Activated naive CD4-positive, alpha-beta T cell treated with anti-CD3 and anti-CD28 coated beads for 36 hours (primary cell): ENCODE measurements around the gene HSD17B8. TPM values are rescaled to one million over a fixed set of nuclear protein-coding genes. Genes with fewer than 3 reads are reported as not detected.

Source experiments
- CTCF ChIA-PET: fragments of 350-600 bp; sonication (Branson Sonifier 250); formaldehyde crosslinking; loops from one replicate; lab custom pipeline; 2021; ENCODE audit warnings: antibody characterized with exemption; lab: Charles Lee
- DNase-seq: peaks from one replicate; pipeline ENCODE4 v3.0.0-alpha.2; 2020
- H3K27ac Mint-ChIP-seq: one replicate; pipeline ENCODE4 v1.8.0; 2021; ENCODE audit warnings: mild to moderate bottlenecking, mixed read lengths
- H3K27me3 Mint-ChIP-seq: one replicate; pipeline ENCODE4 v1.8.0; 2021; ENCODE audit warnings: low read depth, mixed read lengths
- H3K36me3 Mint-ChIP-seq: one replicate; pipeline ENCODE4 v1.8.0; 2021; ENCODE audit warnings: low read depth, mixed read lengths
- H3K4me1 Mint-ChIP-seq: one replicate; pipeline ENCODE4 v1.8.0; 2021; ENCODE audit warnings: low read depth, mixed read lengths
- H3K4me3 Mint-ChIP-seq: one replicate; pipeline ENCODE4 v1.8.0; 2021; ENCODE audit warnings: mild to moderate bottlenecking, moderate library complexity, mixed read lengths
- H3K9me3 Mint-ChIP-seq: one replicate; pipeline ENCODE4 v1.8.0; 2021; ENCODE audit warnings: mixed read lengths
- intact Hi-C: fragments of 100-400 bp; cut with micrococcal nuclease; formaldehyde crosslinking; loops from one replicate; pipeline ENCODE4 v1.15.1; 2023
- total RNA-seq, 2 experiments: library from RNA; stranded (reverse); gene quantifications; one replicate each; pipeline ENCODE4 v1.2.3, GENCODE V29; 2021

The HSD17B8 gene
- total RNA-seq, 2 experiments from 2014 or later = 31.3 to 33.5 TPM

DNA sequence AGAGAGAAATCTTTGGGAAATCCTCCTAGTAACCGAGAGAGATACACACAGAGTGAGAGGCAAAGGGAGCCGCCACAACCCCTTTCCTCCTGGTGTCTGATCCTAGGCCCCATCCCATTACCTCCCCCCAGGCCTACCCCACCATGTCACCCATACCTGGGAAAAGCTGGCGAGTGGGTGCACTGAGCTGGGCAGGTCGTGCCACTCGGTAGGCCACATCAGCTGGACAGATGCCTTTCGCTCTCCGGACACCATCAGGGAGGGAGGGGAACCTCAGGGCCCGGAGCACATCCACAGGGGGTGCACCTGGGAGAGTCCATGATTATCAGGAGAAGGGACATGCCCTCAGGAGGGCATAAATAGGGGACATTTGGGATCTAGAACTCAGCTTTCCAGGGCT, 15.3 kb upstream of the HSD17B8 start:
- H3K27ac Mint-ChIP-seq = no peak overlapping the region
- DNase-seq = no peak
- peaks cover 20% of the 10 kb centered on the region for H3K4me1 Mint-ChIP-seq
- H3K4me3 Mint-ChIP-seq = no peak overlapping the region
- intact Hi-C loops = no loop called here
- peaks cover 4% of the 10 kb centered on the region for H3K36me3 Mint-ChIP-seq
- H3K27me3 Mint-ChIP-seq = peaks cover 9% of the 10 kb centered on the region
- CTCF ChIA-PET = interaction anchor here (0.8 to 1.5 kb wide), 2 partner anchors 9 to 61 kb away, joined by 3 to 4 read pairs; no protein-coding TSS in a partner anchor
- H3K9me3 Mint-ChIP-seq = no peaks in the 10 kb centered on the region

DNA sequence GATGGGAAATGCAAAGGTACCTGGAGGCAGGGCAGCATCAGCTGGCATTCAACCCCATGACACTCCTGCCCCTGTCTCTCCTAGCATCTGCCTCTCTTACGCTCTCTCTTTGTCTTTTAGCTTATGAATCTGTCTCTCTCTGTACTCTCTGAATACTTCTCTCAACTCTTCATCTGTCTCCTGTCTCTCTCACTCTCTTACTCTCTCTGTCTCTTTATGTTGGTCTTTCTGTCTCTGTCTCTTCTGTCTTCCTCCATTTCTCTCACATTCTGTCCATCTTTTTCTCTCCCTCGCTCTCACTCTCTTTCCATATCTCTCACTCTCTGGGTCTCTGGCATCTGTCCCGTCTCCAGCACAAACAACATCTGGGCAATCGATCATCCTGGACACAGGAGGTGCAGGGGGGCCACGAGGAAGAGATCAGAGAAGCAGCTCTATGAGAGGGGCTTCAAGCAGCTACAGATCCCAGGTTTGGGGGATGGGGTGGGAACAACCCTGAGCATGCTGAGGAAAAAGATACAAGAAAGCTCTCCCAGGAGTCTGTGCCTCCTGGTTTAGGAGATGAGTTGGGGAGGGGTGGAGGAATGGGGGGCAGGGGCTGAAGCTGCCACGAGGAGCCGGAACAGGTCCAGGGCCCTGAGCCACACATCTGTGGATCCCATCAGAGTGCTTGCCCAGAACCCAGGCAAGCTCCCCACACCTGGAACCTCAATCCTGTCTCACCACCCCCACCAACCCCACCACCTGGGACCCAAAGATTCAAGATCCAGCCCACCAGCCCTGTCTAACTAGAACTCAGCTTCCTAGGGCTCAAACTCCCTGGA, 14.6 kb upstream of the HSD17B8 start:
- H3K4me3 Mint-ChIP-seq = no peak overlapping the region
- peaks cover 9% of the 10 kb centered on the region for H3K27me3 Mint-ChIP-seq
- peaks cover 5% of the 10 kb centered on the region for H3K36me3 Mint-ChIP-seq
- no peak for DNase-seq
- H3K4me1 Mint-ChIP-seq = peaks cover 16% of the 10 kb centered on the region
- H3K9me3 Mint-ChIP-seq = no peaks in the 10 kb centered on the region
- CTCF ChIA-PET = interaction anchor here (0.7 to 1.5 kb wide), 4 partner anchors 8 to 60 kb away, joined by 3 to 4 read pairs (median 4); no protein-coding TSS in a partner anchor
- intact Hi-C loops = loop anchor here (10.0 kb wide), 1 partner anchor 1055 kb away; the partner anchor contains the start of gene SMIM29
- H3K27ac Mint-ChIP-seq = no peak overlapping the region

DNA sequence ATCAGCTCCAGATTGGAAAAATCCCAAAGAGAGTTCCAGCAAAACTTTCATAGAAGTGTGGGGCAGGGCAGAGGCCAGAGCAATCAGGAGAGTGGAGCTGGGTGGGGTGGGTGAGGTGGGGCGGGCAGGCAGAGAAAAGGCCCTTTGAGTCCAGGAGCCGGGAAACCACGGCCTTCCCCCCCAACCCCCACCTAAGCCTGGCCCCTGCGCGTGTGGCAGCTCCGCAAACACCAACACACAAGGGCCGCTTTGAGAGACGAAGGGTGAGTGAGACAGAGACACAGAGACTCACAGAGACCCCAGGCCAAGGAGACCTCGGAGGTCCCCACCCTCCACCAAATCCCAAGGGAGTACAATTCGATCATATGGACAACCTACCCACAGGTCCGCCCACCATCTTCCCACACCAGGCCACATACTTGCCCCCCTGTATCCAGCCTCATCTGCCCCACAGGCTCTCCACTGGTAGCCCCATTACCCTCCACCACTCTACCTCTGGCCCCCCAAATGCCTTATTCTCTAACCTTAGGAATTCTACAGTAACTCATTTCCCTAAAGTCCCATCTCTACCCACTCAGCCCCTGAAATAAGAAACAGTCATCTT, 13.8 kb upstream of the HSD17B8 start:
- Mint-ChIP-seq H3K4me3 (no peak overlapping the region), H3K27me3 (peaks cover 9% of the 10 kb centered on the region), H3K4me1 (peaks cover 16% of the 10 kb centered on the region), H3K27ac (no peak overlapping the region), H3K36me3 (peaks cover 12% of the 10 kb centered on the region), H3K9me3 (no peaks in the 10 kb centered on the region)
- intact Hi-C loops = loop anchor here (10.0 kb wide), 1 partner anchor 1054 kb away; the partner anchor contains the start of gene SMIM29
- DNase-seq = no peak
- CTCF ChIA-PET = interaction anchor here (0.7 to 1.0 kb wide), 2 partner anchors 37 to 43 kb away, joined by 3 to 4 read pairs; no protein-coding TSS in a partner anchor

DNA sequence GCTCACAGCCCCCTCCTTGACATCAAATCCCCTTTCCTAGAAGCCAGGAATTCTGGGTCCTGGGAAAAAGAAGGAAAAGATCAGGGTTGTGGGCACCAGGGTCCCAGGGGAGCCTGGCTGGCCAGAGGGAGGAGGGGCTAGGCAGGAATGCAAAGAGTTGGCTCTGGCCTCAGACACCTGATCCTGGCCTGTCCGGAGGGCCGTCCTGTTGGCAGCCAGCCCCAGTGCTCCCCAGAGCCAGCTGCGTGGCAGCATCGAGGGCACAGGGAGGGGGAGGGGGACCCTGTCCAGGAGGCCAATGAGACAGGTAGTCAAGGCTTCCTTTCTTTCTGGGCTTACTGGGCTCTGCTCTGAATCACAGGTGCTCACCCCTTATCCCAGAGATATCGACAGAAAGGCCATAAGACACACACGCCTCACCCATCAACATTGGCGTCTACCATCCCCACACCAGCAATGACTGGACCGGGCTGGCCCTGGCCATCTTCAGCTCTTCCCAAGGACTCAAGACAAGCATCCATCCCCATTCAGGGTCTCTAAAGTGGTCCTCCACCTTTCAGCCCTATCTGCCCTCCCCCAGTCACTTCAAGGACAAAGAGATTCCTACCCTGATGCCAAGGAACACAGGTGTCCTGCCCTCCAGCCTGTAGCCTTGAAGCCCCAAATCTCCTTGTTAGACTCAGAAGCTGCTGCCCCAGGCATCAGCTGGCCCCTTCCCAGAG, 12.9 kb upstream of the HSD17B8 start:
- Mint-ChIP-seq H3K9me3 (no peaks in the 10 kb centered on the region), H3K4me3 (no peak overlapping the region), H3K27ac (no peak overlapping the region), H3K36me3 (peaks cover 19% of the 10 kb centered on the region), H3K27me3 (peaks cover 9% of the 10 kb centered on the region), H3K4me1 (peaks cover 16% of the 10 kb centered on the region)
- DNase-seq = no peak
- intact Hi-C loops = loop anchor here (10.0 kb wide), 1 partner anchor 1053 kb away; the partner anchor contains the start of gene SMIM29
- CTCF ChIA-PET = no interaction called here

DNA sequence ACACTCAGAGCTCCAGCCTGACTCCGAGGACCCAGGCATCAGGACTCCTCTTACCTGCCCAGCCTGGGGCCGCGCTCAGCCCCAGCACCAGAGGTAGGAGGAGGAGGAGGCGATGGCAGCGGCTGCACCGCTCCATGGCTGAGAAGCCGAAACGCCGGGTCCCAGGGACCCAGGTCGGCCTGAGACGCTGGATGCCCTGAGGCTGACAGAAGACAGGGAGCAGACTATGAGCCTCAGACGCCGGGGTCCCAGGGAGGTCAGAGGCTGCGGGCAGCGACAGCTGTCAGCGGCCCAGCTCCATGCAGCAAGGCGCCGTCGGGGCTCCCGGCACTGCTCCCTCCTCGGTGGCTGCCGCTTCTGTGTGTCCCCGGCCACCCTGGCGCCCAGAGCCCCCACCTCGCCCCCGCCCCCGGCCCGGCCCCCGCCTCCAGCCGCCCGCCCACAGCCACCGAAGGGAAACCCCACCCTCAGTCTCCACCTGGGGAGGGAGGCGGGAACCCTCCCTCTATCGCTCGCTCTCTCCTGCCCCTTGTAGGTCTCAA, 12.3 kb upstream of the HSD17B8 start, which contains the start of gene COL11A2:
Gene COL11A2 (minus strand): TSS at position 363 of the 542 bp plus-strand sequence. CDS start 227 bp downstream, at position 136.
- Mint-ChIP-seq H3K27me3 (peaks cover 9% of the 10 kb centered on the region), H3K4me1 (peaks cover 17% of the 10 kb centered on the region), H3K9me3 (no peaks in the 10 kb centered on the region), H3K4me3 (peak within 1 kb of the TSS; percentile 61), H3K27ac (no peak within 1 kb of the TSS), H3K36me3 (peaks cover 20% of the 10 kb centered on the region)
- CTCF ChIA-PET = no interaction called here
- intact Hi-C loops = loop anchor here (10.0 kb wide), 1 partner anchor 1053 kb away; the partner anchor contains the start of gene SMIM29
- DNase-seq = no peak

DNA sequence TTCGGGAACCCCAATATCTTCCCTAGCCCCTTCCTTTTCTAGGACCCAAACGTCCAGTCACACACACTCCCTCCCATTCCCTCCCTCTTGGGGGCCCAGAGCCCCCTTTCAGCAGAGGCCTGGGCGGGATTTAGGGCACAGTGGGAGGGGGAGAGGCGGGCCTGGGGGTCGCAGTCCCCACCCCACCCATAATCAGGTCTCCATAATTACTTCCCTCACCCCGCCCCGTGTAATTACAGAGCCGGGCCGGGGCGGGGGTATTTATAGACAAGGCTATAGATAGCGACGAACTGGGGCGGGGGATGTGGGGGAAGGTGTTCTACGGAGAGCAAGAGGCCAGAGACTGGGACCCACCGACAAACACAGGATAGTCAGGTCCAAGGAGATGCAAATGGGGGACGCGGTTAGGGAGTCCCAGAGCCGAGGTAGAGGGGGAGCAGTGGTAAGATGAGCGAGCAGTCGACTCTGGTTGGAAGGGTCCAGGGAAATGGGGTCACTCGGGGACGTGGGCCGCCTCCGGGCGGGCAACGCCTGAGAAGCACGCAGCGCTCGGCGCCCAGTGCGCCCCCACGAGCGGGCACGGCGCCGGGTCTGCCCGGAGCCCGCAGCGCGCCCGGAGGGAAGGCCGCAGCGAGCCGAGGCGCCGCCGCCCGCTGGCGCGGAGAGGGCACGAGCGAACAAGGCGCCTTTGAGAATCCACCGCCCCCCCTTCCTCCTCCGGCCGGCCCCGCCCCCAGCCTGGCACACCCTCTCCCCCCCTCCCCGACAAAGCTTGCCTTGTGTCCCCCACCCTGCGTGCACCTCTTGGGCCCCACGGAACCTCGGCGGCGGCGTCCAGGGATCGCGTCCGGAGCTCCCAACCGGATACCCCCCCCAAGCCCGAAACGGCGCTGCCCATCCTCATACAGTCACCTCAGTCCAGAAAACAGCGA, 11.5 kb upstream of the HSD17B8 start:
- H3K9me3 Mint-ChIP-seq = no peaks in the 10 kb centered on the region
- intact Hi-C loops = loop anchor here (10.0 kb wide), 1 partner anchor 1052 kb away; the partner anchor contains the start of gene SMIM29
- peak; percentile 41 for DNase-seq
- CTCF ChIA-PET = interaction anchor here (0.8 to 0.9 kb wide), 2 partner anchors 53 to 74 kb away, joined by 3 to 4 read pairs; no protein-coding TSS in a partner anchor
- peak overlapping the region; percentile 61 for H3K4me3 Mint-ChIP-seq
- H3K27me3 Mint-ChIP-seq = peaks cover 9% of the 10 kb centered on the region
- no peak overlapping the region for H3K27ac Mint-ChIP-seq
- H3K36me3 Mint-ChIP-seq = peaks cover 20% of the 10 kb centered on the region
- peaks cover 25% of the 10 kb centered on the region for H3K4me1 Mint-ChIP-seq

DNA sequence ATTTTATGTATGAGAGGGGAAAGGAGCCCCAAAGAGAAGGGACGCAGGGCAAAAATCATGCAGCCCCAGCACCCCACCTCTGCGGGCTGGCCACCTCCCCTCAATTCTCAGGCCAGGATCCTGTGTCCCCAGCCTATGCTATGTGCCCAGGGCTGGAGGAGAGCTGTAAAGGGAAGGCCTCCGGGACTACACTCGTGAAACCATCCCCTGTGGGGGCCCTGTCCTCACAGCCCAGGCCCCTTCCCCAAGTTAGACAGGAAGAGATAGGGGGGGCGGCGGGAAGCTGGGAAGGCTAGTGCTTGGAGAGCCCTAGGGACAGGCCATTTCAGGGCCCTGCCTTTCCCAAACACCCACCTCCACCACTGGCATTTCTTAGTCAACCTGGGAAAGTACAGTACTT, 10.8 kb upstream of the HSD17B8 start:
- Mint-ChIP-seq H3K27me3 (peaks cover 9% of the 10 kb centered on the region), H3K4me1 (peaks cover 32% of the 10 kb centered on the region), H3K4me3 (peak overlapping the region; percentile 12), H3K36me3 (peaks cover 20% of the 10 kb centered on the region), H3K9me3 (no peaks in the 10 kb centered on the region), H3K27ac (no peak overlapping the region)
- CTCF ChIA-PET = interaction anchor here (0.8 to 0.9 kb wide), 2 partner anchors 53 to 75 kb away, joined by 3 to 4 read pairs; no protein-coding TSS in a partner anchor
- intact Hi-C loops = loop anchor here (10.0 kb wide), 1 partner anchor 1051 kb away; the partner anchor contains the start of gene SMIM29
- DNase-seq = no peak

DNA sequence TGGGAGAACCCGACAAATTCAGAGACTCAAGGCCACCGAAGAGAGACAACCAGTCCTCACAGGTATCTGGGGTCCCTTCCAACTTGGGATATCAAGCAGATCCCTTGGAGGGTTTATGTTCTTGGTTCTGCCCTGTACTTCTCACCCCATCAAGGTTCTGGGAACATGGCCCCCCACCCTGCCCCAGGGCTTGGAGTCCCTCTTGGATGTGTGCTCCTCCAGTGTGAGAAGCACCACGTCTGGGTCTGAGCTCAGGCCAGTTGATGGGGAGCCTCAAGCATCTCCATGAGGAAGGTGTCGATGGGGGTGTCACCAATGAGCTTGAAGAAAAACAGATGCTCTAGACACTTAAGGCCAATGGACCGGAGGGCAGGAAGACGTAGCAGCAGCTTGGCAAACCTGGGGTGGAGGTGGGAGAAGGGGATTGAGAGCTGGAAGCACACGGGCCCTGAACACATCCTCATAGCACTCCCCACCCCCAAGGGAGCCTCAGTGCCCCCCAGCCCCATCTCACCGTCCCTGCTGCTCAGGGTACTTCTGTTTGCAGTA, 9.9 kb upstream of the HSD17B8 start:
- no peaks in the 10 kb centered on the region for H3K9me3 Mint-ChIP-seq
- DNase-seq = no peak
- no peak overlapping the region for H3K4me3 Mint-ChIP-seq
- CTCF ChIA-PET = interaction anchor here (1.1 kb wide), 1 partner anchor 33 kb away, joined by 3 read pairs; no protein-coding TSS in a partner anchor
- peaks cover 9% of the 10 kb centered on the region for H3K27me3 Mint-ChIP-seq
- peaks cover 37% of the 10 kb centered on the region for H3K4me1 Mint-ChIP-seq
- no peak overlapping the region for H3K27ac Mint-ChIP-seq
- H3K36me3 Mint-ChIP-seq = peaks cover 20% of the 10 kb centered on the region
- intact Hi-C loops = loop anchor here (10.0 kb wide), 1 partner anchor 1050 kb away; the partner anchor contains the start of gene SMIM29

DNA sequence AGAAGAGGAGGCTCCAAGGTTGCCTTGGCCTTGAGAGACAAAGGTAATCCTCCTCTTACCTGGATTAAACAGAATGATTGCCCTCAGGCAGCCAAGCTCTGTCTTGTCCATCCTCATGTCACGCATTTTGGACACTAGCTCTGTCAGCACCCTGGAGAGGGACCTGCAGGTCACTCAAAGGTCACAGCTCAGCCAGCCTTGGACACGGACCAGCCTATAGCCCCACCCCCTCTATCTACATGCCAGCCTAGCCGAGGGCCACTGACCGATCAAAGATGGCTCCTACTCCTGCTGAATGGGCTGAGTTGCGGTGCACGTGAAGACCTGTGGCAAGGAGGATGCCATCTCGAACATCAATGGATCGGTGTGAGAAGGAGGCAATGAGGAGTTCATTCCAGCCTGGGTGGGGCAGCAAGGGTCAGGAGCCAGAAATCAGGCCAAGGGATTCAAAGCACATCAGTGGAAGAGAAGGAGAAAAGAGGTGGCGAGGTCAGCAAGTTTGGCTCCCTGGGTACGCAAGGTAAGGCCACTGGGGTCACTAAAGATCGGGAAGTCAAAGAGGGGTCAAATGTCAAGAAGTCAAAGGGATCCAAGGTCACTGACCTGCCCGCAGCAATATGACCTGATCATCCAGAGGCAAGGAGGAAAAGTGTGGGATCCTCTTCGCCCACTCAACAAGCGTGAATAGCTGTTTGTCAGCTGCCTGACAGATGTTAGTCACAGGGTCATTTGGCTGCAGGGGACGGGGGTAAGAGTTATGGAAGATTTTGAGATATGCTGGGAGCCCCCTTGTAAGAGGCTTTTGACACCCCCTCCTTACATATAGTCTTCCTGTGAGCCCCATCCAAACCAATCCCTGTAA, 8.9 kb upstream of the HSD17B8 start:
- H3K27me3 Mint-ChIP-seq = peaks cover 9% of the 10 kb centered on the region
- CTCF ChIA-PET = interaction anchor here (1.2 to 1.4 kb wide), 2 partner anchors 12 to 13 kb away, joined by 3 read pairs; no protein-coding TSS in a partner anchor
- peaks cover 20% of the 10 kb centered on the region for H3K36me3 Mint-ChIP-seq
- DNase-seq = no peak
- H3K4me1 Mint-ChIP-seq = peaks cover 38% of the 10 kb centered on the region
- H3K4me3 Mint-ChIP-seq = no peak overlapping the region
- H3K27ac Mint-ChIP-seq = no peak overlapping the region
- intact Hi-C loops = loop anchor here (10.0 kb wide), 1 partner anchor 1049 kb away; the partner anchor contains the start of gene SMIM29
- H3K9me3 Mint-ChIP-seq = no peaks in the 10 kb centered on the region
